NCI-H1092 (cell line): ENCODE data around the gene CSNK1G3.

ENCODE experiments used
- DNase-seq: peaks from one replicate; lab custom pipeline; 2025; lab: John Stamatoyannopoulos, UW

CSNK1G3 gene

GRCh38 chr5:123647066-123647465 is 135.1 kb downstream of the CSNK1G3 start:
- DNase-seq, result no peak

GRCh38 chr5:123651234-123651633 is 139.3 kb downstream of the CSNK1G3 start:
- no peak for DNase-seq

GRCh38 chr5:123659011-123659410 is 147.0 kb downstream of the CSNK1G3 start:
- no peak for DNase-seq

GRCh38 chr5:123659495-123659894 is 147.5 kb downstream of the CSNK1G3 start:
- no peak for DNase-seq

GRCh38 chr5:123664961-123665360 is 153.0 kb downstream of the CSNK1G3 start:
- DNase-seq, result no peak

DNA sequence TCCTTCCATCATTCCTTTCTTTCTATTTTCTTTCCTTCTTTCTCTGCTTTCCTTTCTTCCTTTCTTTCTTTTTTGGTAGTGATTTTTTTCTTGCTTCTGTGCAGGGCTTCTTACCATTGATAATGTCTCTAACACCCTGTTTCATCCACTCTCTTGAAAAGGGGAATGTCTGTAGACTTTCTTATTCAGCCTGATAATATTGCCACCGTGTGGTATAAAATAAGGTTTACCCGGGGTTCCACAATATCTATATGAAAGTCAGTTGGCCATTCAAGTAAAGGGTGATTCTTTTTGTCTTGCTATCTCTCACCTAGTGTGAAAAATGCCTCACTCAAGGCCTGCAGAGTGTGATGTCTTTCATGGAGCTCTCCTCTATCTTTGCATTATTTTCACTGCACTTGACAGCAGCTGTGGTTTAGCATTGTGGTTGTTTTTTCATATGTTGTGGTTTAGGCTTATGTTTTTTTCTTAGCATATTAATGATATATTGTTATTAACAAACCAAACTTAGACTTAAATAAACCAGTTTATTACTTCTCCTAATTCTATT is 153.9 kb downstream of the CSNK1G3 start:
- DNase-seq, result no peak
